BE2C (cell line): Measurements from ENCODE around the gene PTPRH.

ENCODE experiments used
- DNase-seq: peaks from one replicate; pipeline ENCODE4 v3.0.0-alpha.2; 2020
- H3K27me3 ChIP-seq: fragments of 250-450 bp; sonication (Bioruptor Pico); 2 replicates; pipeline ENCODE4 v1.5.1; 2020; ENCODE audit warnings: mild to moderate bottlenecking
- H3K36me3 ChIP-seq: fragments of 250-450 bp; sonication (Bioruptor Pico); 2 replicates; pipeline ENCODE4 v1.5.1; 2020; ENCODE audit warnings: mild to moderate bottlenecking
- H3K4me1 ChIP-seq: fragments of 250-450 bp; sonication (Bioruptor Pico); 2 replicates; pipeline ENCODE4 v1.5.1; 2020
- H3K4me3 ChIP-seq: 2 replicates; pipeline ENCODE4 v1.5.1; 2011; ENCODE audit warnings: low read depth, low read length
- H3K9me3 ChIP-seq: fragments of 250-450 bp; sonication (Bioruptor Pico); 2 replicates; pipeline ENCODE4 v1.5.1; 2020
- TF ChIP-seq, protein P1 (sequence below): IDR thresholded peaks from 2 replicates; pipeline ENCODE4 v1.5.1; 2012; ENCODE audit warnings: mild to moderate bottlenecking, low read depth, low read length

The PTPRH gene

GRCh38 chr19:55171440-55171839 lies 37.9 kb downstream of the PTPRH start:
- H3K4me1 ChIP-seq, result 0 out of 2 replicates have a peak, but pooled peaks cover 2% of the 10 kb centered on the region
- no peaks in the 10 kb centered on the region for H3K36me3 ChIP-seq
- TF ChIP-seq, protein P1, sequence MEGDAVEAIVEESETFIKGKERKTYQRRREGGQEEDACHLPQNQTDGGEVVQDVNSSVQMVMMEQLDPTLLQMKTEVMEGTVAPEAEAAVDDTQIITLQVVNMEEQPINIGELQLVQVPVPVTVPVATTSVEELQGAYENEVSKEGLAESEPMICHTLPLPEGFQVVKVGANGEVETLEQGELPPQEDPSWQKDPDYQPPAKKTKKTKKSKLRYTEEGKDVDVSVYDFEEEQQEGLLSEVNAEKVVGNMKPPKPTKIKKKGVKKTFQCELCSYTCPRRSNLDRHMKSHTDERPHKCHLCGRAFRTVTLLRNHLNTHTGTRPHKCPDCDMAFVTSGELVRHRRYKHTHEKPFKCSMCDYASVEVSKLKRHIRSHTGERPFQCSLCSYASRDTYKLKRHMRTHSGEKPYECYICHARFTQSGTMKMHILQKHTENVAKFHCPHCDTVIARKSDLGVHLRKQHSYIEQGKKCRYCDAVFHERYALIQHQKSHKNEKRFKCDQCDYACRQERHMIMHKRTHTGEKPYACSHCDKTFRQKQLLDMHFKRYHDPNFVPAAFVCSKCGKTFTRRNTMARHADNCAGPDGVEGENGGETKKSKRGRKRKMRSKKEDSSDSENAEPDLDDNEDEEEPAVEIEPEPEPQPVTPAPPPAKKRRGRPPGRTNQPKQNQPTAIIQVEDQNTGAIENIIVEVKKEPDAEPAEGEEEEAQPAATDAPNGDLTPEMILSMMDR, result no peak
- H3K4me3 ChIP-seq, result no peak overlapping the region
- H3K27me3 ChIP-seq, result peaks cover 50% of the 10 kb centered on the region
- no peaks in the 10 kb centered on the region for H3K9me3 ChIP-seq
- no peak for DNase-seq

DNA sequence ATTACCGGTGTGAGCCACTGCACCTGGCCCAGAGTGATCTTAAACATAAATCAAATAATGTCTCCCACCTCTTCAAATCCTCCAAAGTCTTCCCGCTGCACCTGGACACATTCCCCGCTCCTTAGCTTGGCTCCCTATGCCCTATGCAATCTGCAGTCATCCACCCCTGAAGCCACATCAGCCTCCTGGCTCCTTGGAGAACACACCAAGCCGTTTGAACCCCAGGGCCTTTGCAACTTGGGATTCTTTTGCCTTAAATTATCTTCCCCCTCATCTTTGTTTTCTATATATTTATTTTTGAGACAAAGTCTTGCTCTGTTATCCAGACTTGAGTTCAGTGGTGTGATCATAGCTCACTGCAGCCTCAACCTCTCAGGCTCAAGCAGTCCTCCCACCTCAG lies 40.2 kb downstream of the PTPRH start:
- Histone ChIP-seq H3K4me1 (no peaks in the 10 kb centered on the region), H3K4me3 (no peak overlapping the region), H3K27me3 (peaks cover 50% of the 10 kb centered on the region), H3K9me3 (no peaks in the 10 kb centered on the region), H3K36me3 (no peaks in the 10 kb centered on the region)
- no peak for DNase-seq
- TF ChIP-seq, protein P1, result no peak

- TF ChIP-seq, protein P1, result no peak
- Histone ChIP-seq H3K27me3 (peaks cover 39% of the 10 kb centered on the region), H3K9me3 (no peaks in the 10 kb centered on the region), H3K4me3 (peak within 1 kb of the TSS; percentile 56), H3K4me1 (no peaks in the 10 kb centered on the region), H3K36me3 (no peaks in the 10 kb centered on the region)
- DNase-seq, result peak; percentile 98
These were observed 42.6 kb downstream of the PTPRH start, which contains the start of gene DNAAF3 for GRCh38 chr19:55166530-55167268. TSS of gene DNAAF3 (minus strand) at chr19:55166613. CDS start at chr19:55166413, 200 bp downstream.

DNA sequence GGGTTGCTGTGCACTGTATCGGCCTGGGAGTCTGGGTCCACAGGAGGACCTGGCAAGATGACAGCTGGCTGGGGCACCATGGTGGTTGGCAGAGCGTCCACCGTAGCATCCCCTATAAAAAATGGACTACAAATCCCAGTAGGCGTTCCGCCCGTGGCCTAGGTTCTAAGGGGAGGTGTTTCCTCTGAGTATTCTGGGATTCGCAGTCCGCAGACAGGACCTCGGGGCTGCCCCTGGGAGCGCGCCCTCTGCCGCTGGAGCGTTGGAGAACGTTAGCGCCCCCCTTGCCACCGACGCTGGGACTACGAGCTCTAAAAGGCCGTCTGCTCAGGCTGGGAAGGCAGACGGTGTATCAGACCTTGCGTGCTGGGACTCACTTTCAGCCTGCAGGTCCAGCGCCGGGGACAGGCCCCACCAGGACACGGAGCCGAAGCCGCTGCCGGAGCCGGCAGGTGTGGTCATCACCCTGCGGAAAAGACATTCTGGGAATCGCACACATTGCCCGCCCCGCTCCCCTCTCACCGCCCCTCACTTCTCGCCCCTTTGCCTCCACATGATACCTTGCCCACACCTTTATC lies 43.3 kb downstream of the PTPRH start:
- peak overlapping the region; percentile 56 for H3K4me3 ChIP-seq
- H3K4me1 ChIP-seq, result no peaks in the 10 kb centered on the region
- DNase-seq, result peak; percentile 84
- peaks cover 39% of the 10 kb centered on the region for H3K27me3 ChIP-seq
- no peaks in the 10 kb centered on the region for H3K9me3 ChIP-seq
- H3K36me3 ChIP-seq, result no peaks in the 10 kb centered on the region
- TF ChIP-seq, protein P1, result peak; percentile 77

GRCh38 chr19:55161571-55162322 lies 47.6 kb downstream of the PTPRH start:
- Histone ChIP-seq H3K4me1 (no peaks in the 10 kb centered on the region), H3K36me3 (no peaks in the 10 kb centered on the region), H3K27me3 (peaks cover 15% of the 10 kb centered on the region), H3K9me3 (no peaks in the 10 kb centered on the region), H3K4me3 (no peak overlapping the region)
- no peak for DNase-seq
- TF ChIP-seq, protein P1, result no peak
